Measurements from ENCODE around the gene TMEM51. TPM values are rescaled to one million over a fixed set of nuclear protein-coding genes. Genes with fewer than 3 reads are reported as not detected.
A peak's percentile ranks its signal among the peaks of the same experiment; 100 is the strongest.

Gene TMEM51
- total RNA-seq, 2 donors from 2014 or later, result 12.1 TPM

DNA sequence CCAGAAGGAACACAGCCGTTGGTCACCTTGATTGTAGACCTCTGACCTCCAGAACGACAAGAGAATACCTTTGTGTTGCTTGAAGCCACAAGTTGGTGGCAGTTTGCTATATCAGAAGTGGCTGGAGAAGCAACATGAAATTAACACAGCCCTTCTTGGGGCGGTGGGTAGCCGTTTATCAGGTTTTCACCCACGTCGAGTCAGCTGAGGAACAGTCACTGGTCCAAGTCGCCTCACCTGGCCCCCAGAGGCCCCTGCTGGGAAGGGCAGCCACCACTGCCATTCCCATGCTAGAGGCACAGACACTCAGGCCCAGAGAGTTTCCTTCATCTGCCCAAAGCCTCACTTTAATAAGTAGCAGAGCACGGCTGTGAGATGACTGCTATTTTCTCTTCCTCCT lies 37.7 kb downstream of the TMEM51 start:
- Mint-ChIP-seq H3K27ac (no peak overlapping the region), H3K4me1 (peaks cover 64% of the 10 kb centered on the region)
- WGBS, 2 experiments (ENCODE audit: insufficient coverage in 1 of 2, insufficient read length in 1 of 2), result 89 to 96% methylated on average over 7 to 8 of the region's 8 CpGs

GRCh38 chr1:15191770-15192169 lies 38.2 kb downstream of the TMEM51 start:
- no peaks in the 10 kb centered on the region for H3K9me3 ChIP-seq (ENCODE audit: control insufficient read depth, low read length)
- H3K27ac ChIP-seq (ENCODE audit: low read depth, low read length), result no peak overlapping the region
- Mint-ChIP-seq H3K27me3 (ENCODE audit: insufficient read depth) (no peaks in the 10 kb centered on the region), H3K36me3 (ENCODE audit: low read depth) (no peaks in the 10 kb centered on the region), H3K27ac (no peak overlapping the region), H3K4me3 (no peak overlapping the region), H3K4me1 (peaks cover 64% of the 10 kb centered on the region), H3K9me3 (no peaks in the 10 kb centered on the region)
- no peaks in the 10 kb centered on the region for H3K27me3 ChIP-seq (ENCODE audit: control insufficient read depth, insufficient read depth, low read length, poor library complexity, severe bottlenecking)
- no peak overlapping the region for H3K9ac ChIP-seq (ENCODE audit: extremely low read depth, low read length, poor library complexity, severe bottlenecking)
- no peak overlapping the region for H3K4me3 ChIP-seq (ENCODE audit: low read length)
- no peak for DNase-seq
- 94 to 98% methylated on average over 13 of the region's 13 CpGs for WGBS, 2 experiments (ENCODE audit: insufficient coverage in 1 of 2, insufficient read length in 1 of 2)
- H3K4me1 ChIP-seq (ENCODE audit: control insufficient read depth, insufficient read depth, low read length), result peaks cover 27% of the 10 kb centered on the region
- TF ChIP-seq CTCF (conservative IDR thresholded peaks at IDR 0.05), result no peak
- no peaks in the 10 kb centered on the region for H3K36me3 ChIP-seq (ENCODE audit: control insufficient read depth, insufficient read depth, low read length)

More for the DNA sequence above, 37.7 kb downstream of the TMEM51 start:
- H3K27me3 Mint-ChIP-seq (ENCODE audit: insufficient read depth), result no peaks in the 10 kb centered on the region
- no peaks in the 10 kb centered on the region for H3K9me3 Mint-ChIP-seq
- Histone ChIP-seq H3K9me3 (ENCODE audit: control insufficient read depth, low read length) (no peaks in the 10 kb centered on the region), H3K4me3 (ENCODE audit: low read length) (no peak overlapping the region), H3K27me3 (ENCODE audit: control insufficient read depth, insufficient read depth, low read length, poor library complexity, severe bottlenecking) (no peaks in the 10 kb centered on the region), H3K27ac (ENCODE audit: low read depth, low read length) (no peak overlapping the region), H3K36me3 (ENCODE audit: control insufficient read depth, insufficient read depth, low read length) (no peaks in the 10 kb centered on the region), H3K4me1 (ENCODE audit: control insufficient read depth, insufficient read depth, low read length) (peaks cover 24% of the 10 kb centered on the region), H3K9ac (ENCODE audit: extremely low read depth, low read length, poor library complexity, severe bottlenecking) (no peak overlapping the region)
- DNase-seq, result no peak
- no peaks in the 10 kb centered on the region for H3K36me3 Mint-ChIP-seq (ENCODE audit: low read depth)
- H3K4me3 Mint-ChIP-seq, result no peak overlapping the region
- peak; percentile 33 for TF ChIP-seq CTCF (conservative IDR thresholded peaks at IDR 0.05)

- H3K36me3 Mint-ChIP-seq (ENCODE audit: low read depth), result peaks cover 1% of the 10 kb centered on the region
- H3K4me3 Mint-ChIP-seq, result no peak overlapping the region
- H3K27ac Mint-ChIP-seq, result no peak overlapping the region
- Histone ChIP-seq H3K27me3 (ENCODE audit: control insufficient read depth, insufficient read depth, low read length, poor library complexity, severe bottlenecking) (no peaks in the 10 kb centered on the region), H3K9me3 (ENCODE audit: control insufficient read depth, low read length) (no peaks in the 10 kb centered on the region), H3K9ac (ENCODE audit: extremely low read depth, low read length, poor library complexity, severe bottlenecking) (no peak overlapping the region), H3K27ac (ENCODE audit: low read depth, low read length) (no peak overlapping the region), H3K4me1 (ENCODE audit: control insufficient read depth, insufficient read depth, low read length) (peaks cover 38% of the 10 kb centered on the region), H3K4me3 (ENCODE audit: low read length) (no peak overlapping the region), H3K36me3 (ENCODE audit: control insufficient read depth, insufficient read depth, low read length) (no peaks in the 10 kb centered on the region)
- no peak for TF ChIP-seq CTCF (conservative IDR thresholded peaks at IDR 0.05)
- no peaks in the 10 kb centered on the region for H3K27me3 Mint-ChIP-seq (ENCODE audit: insufficient read depth)
- 93 to 97% methylated on average over 9 to 12 of the region's 12 CpGs for WGBS, 2 experiments (ENCODE audit: insufficient coverage in 1 of 2, insufficient read length in 1 of 2)
- DNase-seq, result no peak
- H3K9me3 Mint-ChIP-seq, result no peaks in the 10 kb centered on the region
- H3K4me1 Mint-ChIP-seq, result peaks cover 67% of the 10 kb centered on the region
These were observed 39.5 kb downstream of the TMEM51 start for GRCh38 chr1:15192916-15193550.
